Activated naive CD8-positive, alpha-beta T cell (primary cell): ENCODE data around the gene PARP2.

Experiments used
- H3K27ac Mint-ChIP-seq: one replicate; pipeline ENCODE4 v1.8.0; 2021; ENCODE audit warnings: mixed read lengths
- H3K27me3 Mint-ChIP-seq: one replicate; pipeline ENCODE4 v1.8.0; 2021; ENCODE audit warnings: mixed read lengths
- H3K36me3 Mint-ChIP-seq: one replicate; pipeline ENCODE4 v1.8.0; 2021; ENCODE audit warnings: mixed read lengths
- H3K4me1 Mint-ChIP-seq: one replicate; pipeline ENCODE4 v1.8.0; 2021; ENCODE audit warnings: low read depth, mixed read lengths
- H3K4me3 Mint-ChIP-seq: one replicate; pipeline ENCODE4 v1.8.0; 2021; ENCODE audit warnings: mild to moderate bottlenecking, mixed read lengths
- H3K9me3 Mint-ChIP-seq: one replicate; pipeline ENCODE4 v1.8.0; 2021; ENCODE audit warnings: low read depth, mixed read lengths

PARP2 gene

DNA sequence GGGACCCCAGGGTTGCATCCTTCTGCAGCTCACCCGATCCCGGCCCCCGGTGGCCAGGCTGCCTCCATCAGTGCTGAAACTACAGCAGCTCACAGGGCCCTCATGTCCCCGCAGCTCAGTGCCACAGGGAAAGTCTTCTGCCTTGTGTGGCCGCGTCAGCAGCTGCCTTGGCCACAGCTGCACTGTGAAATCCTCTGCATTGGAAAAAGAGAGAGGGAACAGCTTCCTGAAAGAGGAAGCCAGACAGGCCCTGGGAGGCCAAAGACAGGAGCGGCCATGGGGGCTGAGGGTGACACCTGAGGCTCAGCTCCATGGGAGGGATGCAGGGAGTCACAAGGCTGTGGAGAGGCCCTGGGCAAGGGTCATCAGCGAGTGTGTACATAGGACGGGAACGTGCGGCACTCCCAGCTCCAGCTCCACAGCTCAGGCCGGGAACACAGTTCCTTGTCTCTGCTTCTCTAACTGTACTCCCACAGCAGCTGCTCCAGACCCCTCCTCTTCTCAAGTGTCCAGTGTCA, 32.7 kb downstream of the PARP2 start:
- H3K4me1 Mint-ChIP-seq = no peaks in the 10 kb centered on the region
- H3K9me3 Mint-ChIP-seq = no peaks in the 10 kb centered on the region
- no peak overlapping the region for H3K27ac Mint-ChIP-seq
- peaks cover 8% of the 10 kb centered on the region for H3K36me3 Mint-ChIP-seq
- H3K27me3 Mint-ChIP-seq = no peaks in the 10 kb centered on the region
- no peak overlapping the region for H3K4me3 Mint-ChIP-seq

DNA sequence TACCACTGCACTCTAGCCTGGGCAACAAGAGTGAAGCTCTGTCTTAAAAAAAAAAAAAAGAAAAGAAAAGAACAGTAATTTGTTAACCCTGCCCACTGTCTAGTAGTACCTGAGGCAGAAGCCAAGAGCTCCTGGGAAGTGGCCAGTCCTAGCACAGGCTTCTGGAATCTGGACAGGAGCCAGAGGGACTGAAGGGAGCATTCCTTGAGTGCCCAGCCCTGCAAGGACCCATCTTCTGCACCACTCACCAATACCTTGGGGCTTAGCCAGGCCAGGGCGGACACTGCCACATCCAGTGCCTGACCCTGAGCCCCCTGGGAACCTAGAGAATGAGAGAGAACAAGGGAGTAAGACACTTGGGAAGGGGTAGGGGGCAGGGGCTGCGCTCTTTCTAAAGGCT, 33.7 kb downstream of the PARP2 start:
- Mint-ChIP-seq H3K27ac (no peak overlapping the region), H3K36me3 (peaks cover 6% of the 10 kb centered on the region), H3K4me1 (no peaks in the 10 kb centered on the region), H3K9me3 (no peaks in the 10 kb centered on the region), H3K4me3 (no peak overlapping the region), H3K27me3 (no peaks in the 10 kb centered on the region)

DNA sequence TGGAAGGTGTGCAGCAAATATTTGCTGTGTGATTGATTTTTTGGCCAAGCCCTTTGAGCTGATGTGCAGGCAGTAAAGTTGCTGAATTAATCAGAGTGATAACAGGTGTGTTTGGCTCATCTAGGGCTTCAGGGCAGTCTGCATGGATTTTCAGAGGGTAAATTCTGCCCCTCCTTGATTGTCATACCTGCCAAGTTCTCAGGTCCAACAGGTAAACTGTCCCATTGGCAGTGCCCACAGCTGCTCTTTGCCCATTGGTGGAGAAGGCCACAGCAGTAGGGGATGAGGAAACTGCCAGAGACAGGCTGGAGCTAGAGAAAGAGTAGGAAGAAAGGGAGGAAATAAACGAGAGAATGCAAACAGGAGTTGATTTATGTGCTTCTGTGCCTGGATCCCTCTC, 36.3 kb downstream of the PARP2 start:
- Mint-ChIP-seq H3K4me3 (no peak overlapping the region), H3K27me3 (no peaks in the 10 kb centered on the region), H3K27ac (no peak overlapping the region), H3K4me1 (no peaks in the 10 kb centered on the region), H3K36me3 (peaks cover 6% of the 10 kb centered on the region), H3K9me3 (no peaks in the 10 kb centered on the region)

DNA sequence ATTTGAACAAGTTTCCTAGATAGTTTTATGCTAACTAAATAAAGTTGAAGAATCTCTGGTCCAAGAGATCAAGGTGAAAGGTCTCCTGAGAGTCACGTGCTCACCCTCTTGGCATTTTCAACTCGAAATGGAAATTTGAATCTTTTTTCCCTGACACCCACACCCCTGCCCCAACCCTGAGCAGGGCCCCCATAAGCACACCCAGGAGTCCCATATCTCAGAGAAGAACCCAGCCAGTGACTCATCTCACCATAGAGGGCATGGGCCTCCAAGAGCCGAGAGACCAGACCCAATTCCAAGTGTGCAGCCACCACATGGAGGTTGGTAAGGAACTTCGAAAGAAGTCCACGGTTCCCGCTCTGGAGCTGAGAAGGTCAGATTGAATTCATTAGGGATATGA, 37.2 kb downstream of the PARP2 start:
- Mint-ChIP-seq H3K27ac (peak overlapping the region; percentile 22), H3K27me3 (no peaks in the 10 kb centered on the region), H3K36me3 (peaks cover 3% of the 10 kb centered on the region), H3K9me3 (no peaks in the 10 kb centered on the region), H3K4me3 (no peak overlapping the region), H3K4me1 (no peaks in the 10 kb centered on the region)

DNA sequence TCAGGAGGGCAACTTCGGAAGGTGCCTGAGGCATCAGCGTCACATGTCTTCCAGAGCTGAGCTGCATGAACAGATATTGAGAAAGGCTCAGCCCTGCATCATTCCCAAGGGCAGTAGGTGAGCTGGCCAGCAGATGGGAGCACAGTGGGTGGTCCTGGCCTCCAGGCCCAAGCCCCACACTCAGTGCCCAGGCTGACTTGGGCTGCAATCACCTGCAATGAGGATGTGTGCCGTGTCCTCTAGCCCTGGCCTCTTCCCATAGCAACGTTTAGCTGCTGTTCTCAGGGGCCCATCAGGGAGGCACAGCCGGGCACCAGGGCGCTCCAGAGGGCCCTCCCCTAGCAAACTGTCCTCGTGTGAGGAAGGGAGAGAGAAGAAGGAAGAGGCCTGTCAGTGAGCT, 37.9 kb downstream of the PARP2 start:
- H3K9me3 Mint-ChIP-seq = no peaks in the 10 kb centered on the region
- H3K4me1 Mint-ChIP-seq = no peaks in the 10 kb centered on the region
- peak overlapping the region; percentile 22 for H3K27ac Mint-ChIP-seq
- H3K4me3 Mint-ChIP-seq = no peak overlapping the region
- no peaks in the 10 kb centered on the region for H3K27me3 Mint-ChIP-seq
- peaks cover 2% of the 10 kb centered on the region for H3K36me3 Mint-ChIP-seq

GRCh38 chr14:20382526-20382925, 39.1 kb downstream of the PARP2 start:
- no peak overlapping the region for H3K27ac Mint-ChIP-seq
- no peak overlapping the region for H3K4me3 Mint-ChIP-seq
- H3K27me3 Mint-ChIP-seq = no peaks in the 10 kb centered on the region
- no peaks in the 10 kb centered on the region for H3K4me1 Mint-ChIP-seq
- H3K36me3 Mint-ChIP-seq = peaks cover 2% of the 10 kb centered on the region
- no peaks in the 10 kb centered on the region for H3K9me3 Mint-ChIP-seq

- Mint-ChIP-seq H3K27ac (no peak overlapping the region), H3K36me3 (peaks cover 2% of the 10 kb centered on the region), H3K4me3 (no peak overlapping the region), H3K9me3 (no peaks in the 10 kb centered on the region), H3K27me3 (no peaks in the 10 kb centered on the region), H3K4me1 (no peaks in the 10 kb centered on the region)
Observed at GRCh38 chr14:20383032-20383431, 39.6 kb downstream of the PARP2 start.

DNA sequence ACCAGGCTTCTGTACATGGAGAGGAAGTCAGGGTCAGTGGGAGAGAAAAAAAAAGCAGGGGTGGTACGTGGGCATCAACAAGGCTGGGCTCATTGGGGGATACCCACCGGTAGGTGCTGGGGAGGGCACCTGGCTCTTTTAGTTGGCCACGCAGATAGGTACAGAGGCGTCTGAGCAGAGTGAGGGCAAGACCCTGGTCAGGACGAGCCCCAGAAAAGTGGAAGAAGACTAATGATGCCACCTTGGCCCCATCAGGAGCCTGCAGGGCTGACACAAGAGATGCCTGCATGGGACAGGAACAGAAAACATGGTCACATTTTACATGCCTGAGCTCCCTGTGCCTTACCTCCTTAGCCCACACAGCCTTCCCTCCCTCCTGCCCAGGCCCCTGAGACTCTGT, 40.2 kb downstream of the PARP2 start:
- Mint-ChIP-seq H3K27me3 (no peaks in the 10 kb centered on the region), H3K27ac (no peak overlapping the region), H3K36me3 (peaks cover 2% of the 10 kb centered on the region), H3K9me3 (no peaks in the 10 kb centered on the region), H3K4me3 (no peak overlapping the region), H3K4me1 (no peaks in the 10 kb centered on the region)

DNA sequence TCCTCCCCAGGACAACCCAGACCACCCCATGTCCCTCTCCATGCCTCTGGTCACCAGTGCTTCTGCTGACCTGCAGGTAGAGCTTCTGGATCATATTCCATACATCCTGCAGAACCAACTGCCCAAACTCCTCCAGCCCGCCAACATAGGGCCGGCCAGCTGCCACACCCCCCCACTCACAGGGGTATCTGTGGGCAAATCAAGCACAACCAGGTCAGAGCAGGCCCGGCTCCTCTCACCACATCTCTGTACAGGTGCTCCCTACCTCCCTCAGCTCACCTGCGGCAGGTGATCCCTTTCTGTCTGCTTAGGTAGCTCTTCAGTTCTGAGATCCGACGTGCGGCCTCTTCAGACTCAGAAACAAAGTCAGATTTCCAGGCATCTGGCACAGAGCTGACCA, 40.9 kb downstream of the PARP2 start:
- H3K36me3 Mint-ChIP-seq = peaks cover 2% of the 10 kb centered on the region
- no peaks in the 10 kb centered on the region for H3K4me1 Mint-ChIP-seq
- H3K27ac Mint-ChIP-seq = no peak overlapping the region
- H3K27me3 Mint-ChIP-seq = no peaks in the 10 kb centered on the region
- H3K4me3 Mint-ChIP-seq = no peak overlapping the region
- no peaks in the 10 kb centered on the region for H3K9me3 Mint-ChIP-seq

DNA sequence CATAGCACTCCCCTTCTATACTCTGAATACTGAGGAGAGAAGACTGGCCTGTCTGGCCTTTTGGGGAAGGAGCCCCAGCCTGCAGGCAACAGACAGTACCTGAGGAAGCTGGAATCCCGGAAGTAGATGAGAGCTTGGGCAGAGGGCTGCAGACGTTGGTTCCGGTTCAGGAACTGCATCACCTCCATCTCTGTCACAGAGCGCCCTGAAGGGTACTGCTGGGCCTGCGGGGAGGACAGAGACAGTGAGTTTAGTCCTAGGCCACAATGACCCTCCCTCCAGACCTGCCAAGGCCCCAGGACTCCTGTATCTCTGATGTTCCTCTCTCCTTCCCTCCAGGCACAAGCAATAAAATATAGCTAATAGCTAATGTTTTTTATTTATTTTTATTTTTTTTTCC, 41.5 kb downstream of the PARP2 start:
- Mint-ChIP-seq H3K27ac (no peak overlapping the region), H3K27me3 (no peaks in the 10 kb centered on the region), H3K9me3 (no peaks in the 10 kb centered on the region), H3K4me1 (no peaks in the 10 kb centered on the region), H3K4me3 (no peak overlapping the region), H3K36me3 (peaks cover 7% of the 10 kb centered on the region)

DNA sequence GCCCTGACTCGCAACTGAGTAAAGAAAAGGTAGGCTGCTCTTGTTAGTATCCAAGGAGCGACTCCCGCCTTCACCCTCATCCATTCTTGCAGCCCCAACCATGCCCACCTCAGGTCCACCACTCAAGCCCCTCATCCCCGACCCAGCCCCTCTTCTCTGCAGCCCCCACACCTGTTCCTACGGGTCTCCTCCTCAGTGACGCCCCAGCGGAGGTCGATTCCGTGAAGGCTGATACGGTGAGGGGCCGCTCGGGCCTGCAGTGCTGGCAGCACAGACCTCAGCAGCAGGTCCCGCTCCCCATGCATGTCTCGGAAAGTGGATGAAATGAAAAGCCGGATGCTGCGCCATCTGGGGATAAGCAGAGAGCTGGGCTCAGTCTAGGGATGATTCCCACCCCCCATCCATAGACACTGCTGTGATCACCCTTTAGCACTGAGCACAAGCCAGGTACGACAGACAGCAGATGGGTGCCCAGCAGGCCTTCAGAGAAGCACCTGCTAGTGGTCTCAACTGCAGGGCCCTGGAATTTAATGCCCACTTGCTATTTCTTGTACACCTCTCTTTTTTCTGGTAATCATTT, 42.9 kb downstream of the PARP2 start:
- Mint-ChIP-seq H3K27me3 (no peaks in the 10 kb centered on the region), H3K36me3 (peaks cover 8% of the 10 kb centered on the region), H3K4me1 (no peaks in the 10 kb centered on the region), H3K4me3 (no peak overlapping the region), H3K9me3 (no peaks in the 10 kb centered on the region), H3K27ac (no peak overlapping the region)

DNA sequence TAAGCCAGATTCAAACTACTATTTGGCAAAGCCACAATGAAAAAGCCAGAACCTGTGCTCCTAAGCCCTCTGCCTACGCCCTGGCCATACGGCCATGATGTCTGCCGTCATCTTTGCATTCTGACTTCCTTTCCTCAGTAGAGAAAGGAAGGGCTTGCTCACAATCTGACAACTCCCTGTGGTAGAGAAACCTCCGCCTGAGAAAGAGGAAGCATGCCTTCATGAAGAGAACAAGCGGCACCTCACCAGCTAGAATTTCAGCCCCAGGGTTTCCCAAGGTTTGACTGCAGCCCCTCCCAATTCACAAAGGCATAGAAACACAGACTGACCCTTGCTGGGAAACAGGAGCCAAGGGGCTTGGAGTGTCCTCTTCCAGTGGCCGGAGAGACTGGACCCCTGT, 44.1 kb downstream of the PARP2 start:
- Mint-ChIP-seq H3K4me3 (no peak overlapping the region), H3K4me1 (no peaks in the 10 kb centered on the region), H3K9me3 (no peaks in the 10 kb centered on the region), H3K27me3 (no peaks in the 10 kb centered on the region), H3K36me3 (peaks cover 8% of the 10 kb centered on the region), H3K27ac (no peak overlapping the region)

DNA sequence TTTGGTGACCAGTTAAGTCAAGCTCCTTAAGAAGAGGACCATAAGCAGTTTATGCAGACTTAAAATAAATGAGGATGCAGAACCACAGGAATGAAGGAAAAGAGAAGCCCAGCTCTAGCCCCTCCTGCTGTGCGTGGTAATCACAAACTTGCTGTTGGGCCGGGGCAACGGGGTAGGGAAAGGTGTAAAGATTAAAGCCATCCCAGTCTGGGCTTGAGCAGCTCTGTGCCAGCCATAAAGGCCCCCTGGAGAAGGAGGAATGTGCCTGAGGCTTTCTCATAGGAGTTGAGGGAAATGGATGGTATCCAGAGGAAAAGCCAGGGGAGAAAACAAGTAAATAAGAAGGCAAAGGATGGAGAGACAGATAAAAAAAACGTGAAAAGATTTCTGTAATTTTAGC, 44.7 kb downstream of the PARP2 start:
- Mint-ChIP-seq H3K27ac (no peak overlapping the region), H3K4me1 (no peaks in the 10 kb centered on the region), H3K4me3 (no peak overlapping the region), H3K27me3 (no peaks in the 10 kb centered on the region), H3K9me3 (no peaks in the 10 kb centered on the region), H3K36me3 (peaks cover 8% of the 10 kb centered on the region)

DNA sequence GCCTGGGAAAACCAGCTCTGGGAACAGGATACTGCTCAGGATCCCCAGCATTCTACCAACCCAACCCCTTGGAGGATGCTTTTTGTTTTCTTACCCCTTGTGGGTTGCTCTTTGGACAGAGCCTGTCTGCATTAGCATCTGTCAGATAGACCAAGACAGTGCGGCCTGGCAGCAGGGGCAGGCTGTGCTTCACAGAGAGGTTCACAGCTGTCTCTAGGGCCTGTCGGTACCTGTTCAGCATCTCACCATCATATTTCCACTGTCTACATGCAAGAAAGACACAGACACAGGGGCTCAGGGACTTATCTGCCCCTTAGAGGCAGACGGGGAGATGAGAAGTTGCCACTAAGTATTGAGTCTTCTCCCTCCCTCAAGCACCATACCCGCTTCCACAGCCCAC, 48.1 kb downstream of the PARP2 start:
- Mint-ChIP-seq H3K9me3 (no peaks in the 10 kb centered on the region), H3K4me3 (no peak overlapping the region), H3K27ac (no peak overlapping the region), H3K36me3 (peaks cover 14% of the 10 kb centered on the region), H3K27me3 (no peaks in the 10 kb centered on the region), H3K4me1 (no peaks in the 10 kb centered on the region)

- H3K27ac Mint-ChIP-seq = no peak overlapping the region
- no peaks in the 10 kb centered on the region for H3K27me3 Mint-ChIP-seq
- no peaks in the 10 kb centered on the region for H3K9me3 Mint-ChIP-seq
- H3K36me3 Mint-ChIP-seq = peaks cover 15% of the 10 kb centered on the region
- H3K4me3 Mint-ChIP-seq = no peak overlapping the region
- H3K4me1 Mint-ChIP-seq = peaks cover 19% of the 10 kb centered on the region
Observed at GRCh38 chr14:20397511-20397910, 54.1 kb downstream of the PARP2 start.

GRCh38 chr14:20400589-20400964, 57.1 kb downstream of the PARP2 start:
- Mint-ChIP-seq H3K36me3 (peaks cover 19% of the 10 kb centered on the region), H3K9me3 (no peaks in the 10 kb centered on the region), H3K27ac (peak overlapping the region; percentile 95), H3K4me3 (peak overlapping the region; percentile 78), H3K4me1 (peaks cover 28% of the 10 kb centered on the region), H3K27me3 (no peaks in the 10 kb centered on the region)
